ENCODE data around the gene C1QTNF8. TPM values are rescaled to one million over a fixed set of nuclear protein-coding genes. Genes with fewer than 3 reads are reported as not detected.

The C1QTNF8 gene
- total RNA-seq, 4 donors from 2014 or later, result not detected

- H3K4me1 ChIP-seq, result no peaks in the 10 kb centered on the region
- no peak overlapping the region for H3K4me3 ChIP-seq
- no peaks in the 10 kb centered on the region for H3K36me3 ChIP-seq
- no peaks in the 10 kb centered on the region for H3K9me3 ChIP-seq
- TF ChIP-seq POLR2A (IDR thresholded peaks at IDR 0.05) (no peak), CTCF (IDR thresholded peaks at IDR 0.05) (no peak)
- H3K27me3 ChIP-seq, result no peaks in the 10 kb centered on the region
- no peak for DNase-seq
- no peak overlapping the region for H3K27ac ChIP-seq
These were observed 38.9 kb upstream of the C1QTNF8 start for GRCh38 chr16:1134776-1135458.

GRCh38 chr16:1133810-1134520, 37.9 kb upstream of the C1QTNF8 start:
- DNase-seq, result no peak
- no peaks in the 10 kb centered on the region for H3K27me3 ChIP-seq
- H3K4me1 ChIP-seq, result no peaks in the 10 kb centered on the region
- H3K36me3 ChIP-seq, result no peaks in the 10 kb centered on the region
- H3K4me3 ChIP-seq, result no peak overlapping the region
- H3K9me3 ChIP-seq, result no peaks in the 10 kb centered on the region
- H3K27ac ChIP-seq, result no peak overlapping the region
- TF ChIP-seq CTCF (IDR thresholded peaks at IDR 0.05) (no peak), POLR2A (IDR thresholded peaks at IDR 0.05) (no peak)

- TF ChIP-seq CTCF (IDR thresholded peaks at IDR 0.05) (no peak), POLR2A (IDR thresholded peaks at IDR 0.05) (no peak)
- no peaks in the 10 kb centered on the region for H3K4me1 ChIP-seq
- H3K27me3 ChIP-seq, result no peaks in the 10 kb centered on the region
- no peak overlapping the region for H3K27ac ChIP-seq
- no peak for DNase-seq
- H3K36me3 ChIP-seq, result no peaks in the 10 kb centered on the region
- no peaks in the 10 kb centered on the region for H3K9me3 ChIP-seq
- H3K4me3 ChIP-seq, result no peak overlapping the region
These were observed 37.2 kb upstream of the C1QTNF8 start for GRCh38 chr16:1133271-1133670.

- no peak for DNase-seq
- Histone ChIP-seq H3K27me3 (no peaks in the 10 kb centered on the region), H3K36me3 (no peaks in the 10 kb centered on the region), H3K4me1 (no peaks in the 10 kb centered on the region), H3K4me3 (no peak overlapping the region), H3K27ac (no peak overlapping the region), H3K9me3 (no peaks in the 10 kb centered on the region)
- no peak for TF ChIP-seq CTCF (IDR thresholded peaks at IDR 0.05)
- no peak for TF ChIP-seq POLR2A (IDR thresholded peaks at IDR 0.05)
These were observed 36.4 kb upstream of the C1QTNF8 start for GRCh38 chr16:1132431-1132830.

GRCh38 chr16:1131378-1131994, 35.4 kb upstream of the C1QTNF8 start:
- H3K4me3 ChIP-seq, result no peak overlapping the region

More at GRCh38 chr16:1131378-1131994, 35.4 kb upstream of the C1QTNF8 start:
- no peaks in the 10 kb centered on the region for H3K9me3 ChIP-seq
- no peak for TF ChIP-seq CTCF (IDR thresholded peaks at IDR 0.05)
- no peak for TF ChIP-seq POLR2A (IDR thresholded peaks at IDR 0.05)
- no peak for DNase-seq
- no peaks in the 10 kb centered on the region for H3K27me3 ChIP-seq
- no peaks in the 10 kb centered on the region for H3K4me1 ChIP-seq
- H3K27ac ChIP-seq, result no peak overlapping the region
- H3K36me3 ChIP-seq, result no peaks in the 10 kb centered on the region

Data from Peyer's patch (tissue), 4 donors.